GM12875 (cell line): ENCODE data around the gene A2M.

Source experiments
- H3K4me3 ChIP-seq: one replicate; pipeline ENCODE4 v1.5.1; 2011; ENCODE audit warnings: low read depth, low read length, control low read depth
- CTCF ChIP-seq: IDR thresholded peaks from 2 replicates; pipeline ENCODE4 v1.5.1; 2011; ENCODE audit warnings: low read depth, mild to moderate bottlenecking, control low read depth, inconsistent platforms, low read length, moderate library complexity, borderline replicate concordance; ENCODE audit not compliant: insufficient read depth

The A2M gene

GRCh38 chr12:9111525-9111924 is 4.2 kb downstream of the A2M start:
- TF ChIP-seq CTCF: no peak
- no peak overlapping the region for H3K4me3 ChIP-seq

DNA sequence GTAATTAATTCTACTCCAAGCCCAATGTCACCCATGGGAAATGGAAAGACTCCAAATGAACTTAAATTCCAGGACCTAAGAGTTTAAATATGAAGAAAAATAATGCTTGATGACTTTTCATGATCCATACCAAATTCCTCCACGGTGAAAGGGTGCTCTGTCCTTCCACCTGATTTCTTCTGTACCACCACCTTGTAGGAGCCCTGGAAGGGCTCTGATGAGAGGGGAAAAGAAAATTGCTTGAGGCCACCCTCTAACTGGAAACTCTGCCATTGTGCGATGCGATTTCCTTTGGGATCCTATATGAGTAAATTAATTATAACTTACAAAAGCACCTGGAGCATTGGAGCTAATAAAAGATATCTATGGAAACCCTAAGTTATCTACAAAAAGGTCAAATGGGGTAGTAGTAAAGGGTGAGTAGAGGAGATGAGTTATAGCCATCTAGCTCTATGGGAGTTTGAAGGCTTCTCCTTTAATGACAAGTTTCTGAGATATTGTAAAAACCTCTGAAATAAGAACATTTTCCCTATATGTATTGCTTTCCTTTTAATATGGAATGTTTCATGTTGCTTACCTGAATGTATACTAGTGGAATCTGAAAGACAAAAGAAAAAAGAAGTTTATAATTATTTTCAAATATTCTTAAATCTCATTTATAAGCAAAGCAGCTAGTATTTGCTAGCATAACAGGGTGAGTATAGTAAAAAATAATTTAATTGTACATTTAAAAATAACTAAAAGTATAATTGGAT is 5.8 kb downstream of the A2M start:
- TF ChIP-seq CTCF: no peak
- no peak overlapping the region for H3K4me3 ChIP-seq

DNA sequence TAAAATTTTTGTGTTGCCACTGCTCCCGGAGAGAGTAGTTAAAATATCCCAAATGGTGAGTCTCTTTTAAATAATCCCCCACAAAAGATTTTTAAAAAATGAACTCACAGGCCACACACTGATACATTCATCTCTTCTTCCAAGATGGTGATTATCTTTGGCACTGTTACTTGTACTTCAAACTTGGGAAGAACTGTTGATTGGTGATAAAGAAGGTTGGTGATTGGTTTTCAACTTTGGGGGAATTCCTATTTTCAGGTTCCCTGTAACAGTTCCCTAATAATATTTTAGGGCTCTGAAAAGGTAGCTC is 6.6 kb downstream of the A2M start:
- no peak overlapping the region for H3K4me3 ChIP-seq
- TF ChIP-seq CTCF: no peak

DNA sequence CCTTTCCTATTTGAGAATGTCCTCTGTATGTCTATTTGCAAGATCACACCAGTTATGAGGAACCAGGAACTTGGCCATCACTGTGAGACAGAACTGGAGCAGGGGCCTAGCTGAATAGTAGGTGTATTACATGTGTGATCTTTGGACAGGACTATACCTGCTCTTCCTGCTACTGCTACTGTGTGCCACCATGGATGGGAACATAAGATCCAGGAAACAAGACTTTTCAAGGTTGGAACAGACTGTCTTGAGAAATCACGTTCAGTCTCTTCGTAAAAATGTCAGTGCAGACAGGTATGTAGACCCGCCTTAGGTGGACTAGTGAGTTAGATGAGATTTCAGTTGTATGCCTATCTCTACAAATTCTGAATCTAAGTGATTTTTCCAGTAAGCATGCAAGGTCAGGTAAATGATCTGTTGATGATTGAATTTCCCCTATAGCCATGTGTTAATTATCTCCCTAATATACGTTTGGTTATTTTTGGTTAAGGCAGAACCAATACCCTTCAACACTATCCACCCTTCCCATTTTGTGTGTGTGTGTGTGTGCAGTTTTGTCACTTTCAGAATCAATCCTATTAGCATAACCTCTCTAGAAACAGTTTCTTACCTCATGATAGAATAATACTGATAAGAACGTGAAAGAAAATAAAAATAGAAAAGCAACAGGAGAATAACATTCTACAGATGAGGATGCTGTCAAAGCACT is 7.1 kb downstream of the A2M start:
- no peak overlapping the region for H3K4me3 ChIP-seq
- TF ChIP-seq CTCF: no peak

GRCh38 chr12:9107542-9107873 is 8.2 kb downstream of the A2M start:
- TF ChIP-seq CTCF: no peak
- no peak overlapping the region for H3K4me3 ChIP-seq

GRCh38 chr12:9106610-9107541 is 8.8 kb downstream of the A2M start:
- TF ChIP-seq CTCF: no peak
- no peak overlapping the region for H3K4me3 ChIP-seq
